GM23338 (cell line): Measurements from ENCODE around the gene STXBP2. TPM values are rescaled to one million over a fixed set of nuclear protein-coding genes. Genes with fewer than 3 reads are reported as not detected.

Experiments used
- CTCF ChIP-seq, 2 experiments: fragments of 200-600 bp in 1 of 2; sonication (generic) in 1 of 2; conservative IDR thresholded peaks; 2 replicates each; pipeline versions ENCODE4 v1.5.1 to v1.6.1; 2016 to 2017; ENCODE audit warnings: antibody characterized with exemption in 2 of 2, low read depth in 2 of 2, mild to moderate bottlenecking in 2 of 2, moderate library complexity in 1 of 2
- ETS1 ChIP-seq: IDR thresholded peaks from 2 replicates; pipeline ENCODE4 v1.6.1; 2016; ENCODE audit warnings: antibody characterized with exemption
- EZH2 ChIP-seq: fragments of 200-600 bp; sonication (generic); IDR thresholded peaks from one replicate; pipeline ENCODE4 v1.8.0; 2017; ENCODE audit warnings: antibody characterized with exemption, mild to moderate bottlenecking, low read depth; ENCODE audit not compliant: unreplicated experiment
- EZH2phosphoT487 ChIP-seq: fragments of 200-600 bp; sonication (generic); IDR thresholded peaks from one replicate; pipeline ENCODE4 v1.8.1; 2018; ENCODE audit warnings: antibody characterized with exemption; ENCODE audit not compliant: unreplicated experiment
- POLR2AphosphoS5 ChIP-seq: IDR thresholded peaks from 2 replicates; pipeline ENCODE4 v1.6.1; 2016; ENCODE audit warnings: antibody characterized with exemption, low read depth
- STAT1 ChIP-seq: IDR thresholded peaks from one replicate; pipeline ENCODE4 v1.6.1; 2016; ENCODE audit warnings: antibody characterized with exemption; ENCODE audit not compliant: unreplicated experiment
- ZNF331 ChIP-seq: fragments of 250-450 bp; sonication (Bioruptor Pico); IDR thresholded peaks from 2 replicates; pipeline ENCODE4 v1.5.0; 2020; ENCODE audit warnings: low read depth, mild to moderate bottlenecking, moderate library complexity
- ZNF462 ChIP-seq: fragments of 250-450 bp; sonication (Bioruptor Pico); IDR thresholded peaks from 2 replicates; pipeline ENCODE4 v1.5.0; 2020; ENCODE audit warnings: mild to moderate bottlenecking, moderate library complexity
- polyA plus RNA-seq: library from polyadenylated mRNA; unstranded; fragments of >200 nt; fragmentation: Nextera tagmentation; extraction: Ambion mirVana; gene quantifications from 2 replicates; pipeline ENCODE4 v1.2.1, GENCODE V29; 2016
- total RNA-seq: library from RNA; depleted of rRNA; stranded (reverse); fragments of >200 nt; shearing (Covaris generic); gene quantifications from 2 replicates; pipeline ENCODE4 v1.2.3, GENCODE V29; 2014

STXBP2 gene
- total and polyA plus RNA-seq, 2 experiments from 2014 or later, result 42.6 to 55.8 TPM

- TF ChIP-seq ZNF462 (no peak), ZNF331 (CRISPR knock-in tag) (no peak), EZH2 (no peak), POLR2AphosphoS5 (no peak), EZH2phosphoT487 (no peak), CTCF (conservative IDR thresholded peaks at IDR 0.05; ENCODE audit: low read depth in 2 of 2) (no peak), ETS1 (no peak), STAT1 (no peak)
These were observed 8.9 kb downstream of the STXBP2 start (continued) for GRCh38 chr19:7645656-7646425.
